Erythroblast (primary cell): ENCODE data around the gene CSPG5.

Experiments used
- GATA1 ChIP-seq: IDR thresholded peaks from 2 replicates; pipeline ENCODE4 v1.6.1; 2011; ENCODE audit warnings: low read depth, mild to moderate bottlenecking, control low read depth, low read length, moderate library complexity
- POLR2A ChIP-seq: IDR thresholded peaks from 2 replicates; pipeline ENCODE4 v1.6.1; 2011; ENCODE audit warnings: mild to moderate bottlenecking, low read length

DNA sequence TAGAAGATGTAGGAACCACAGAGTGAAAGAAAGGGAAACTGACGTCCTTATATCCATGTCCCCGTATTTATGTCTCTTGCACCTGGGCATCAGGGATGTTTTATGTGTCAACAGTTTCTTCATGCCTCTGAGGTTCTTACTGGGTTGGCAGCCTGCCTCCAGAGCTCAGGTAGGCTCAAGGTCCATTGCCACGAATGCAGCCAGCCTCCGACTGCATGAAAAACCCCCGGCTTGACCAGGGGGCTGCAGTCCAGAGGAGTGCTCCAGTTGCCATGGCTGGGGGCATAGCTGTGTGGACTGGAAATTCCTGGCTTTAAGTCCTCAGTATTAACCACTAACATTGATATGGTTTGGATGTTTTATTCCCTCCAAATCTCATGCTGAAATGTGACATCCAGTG lies 2.8 kb upstream of the CSPG5 start:
- TF ChIP-seq POLR2A: no peak
- TF ChIP-seq GATA1: no peak
